ENCODE results near the gene SPATA12.

GRCh38 chr3:57091521-57092273 is 31.2 kb downstream of the SPATA12 start:
- TF ChIP-seq EP300 (IDR thresholded peaks at IDR 0.05) (no peak), CTCF (IDR thresholded peaks at IDR 0.05) (no peak)

All from suprapubic skin (tissue), 3 donors.